ENCODE measurements around the gene SLC38A10. TPM values are rescaled to one million over a fixed set of nuclear protein-coding genes. Genes with fewer than 3 reads are reported as not detected.

SLC38A10 gene
- polyA plus RNA-seq, 2 donors = 22.9 to 40.5 TPM

DNA sequence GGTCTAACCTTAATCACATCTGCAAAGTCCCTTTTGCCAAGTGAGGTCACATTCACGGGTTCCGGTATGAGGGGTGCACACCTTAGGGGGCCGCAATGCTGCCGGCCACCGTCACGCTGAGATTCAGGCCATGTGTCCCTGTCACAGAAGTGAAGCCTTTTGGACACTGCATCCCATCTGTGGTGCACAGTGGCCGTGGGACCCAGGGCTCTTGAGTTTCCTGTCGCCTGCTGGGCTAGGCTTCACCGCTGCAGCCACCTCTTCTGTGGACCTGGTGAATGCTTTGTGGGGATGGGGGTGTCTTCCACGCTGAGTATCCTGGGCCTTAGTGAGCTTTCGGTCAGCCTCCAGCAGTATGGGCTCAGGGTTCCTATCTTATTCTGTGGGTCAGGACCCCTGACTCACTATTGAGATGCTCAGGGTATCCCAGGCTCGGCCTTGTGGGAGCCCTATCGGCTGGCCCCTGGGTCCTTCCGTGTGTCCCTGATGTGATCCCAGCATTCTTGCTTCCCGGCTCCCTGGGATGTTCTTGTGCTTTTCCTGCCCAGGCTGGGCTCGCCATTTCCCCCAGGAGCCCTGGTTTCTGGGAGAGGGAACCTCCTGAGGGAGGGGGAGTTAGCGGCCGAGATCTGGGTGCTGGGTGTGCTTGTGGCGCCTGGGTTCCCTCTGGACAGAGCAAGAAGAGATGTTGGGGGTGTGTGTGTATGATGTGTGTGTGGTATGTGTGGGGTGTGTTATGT lies 4.9 kb upstream of the SLC38A10 start:
- Histone ChIP-seq H3K4me3 (ENCODE audit: low read depth in 1 of 2, low read length in 2 of 2) (no peak overlapping the region), H3K27ac (ENCODE audit: low read depth in 2 of 2, low read length in 1 of 2) (no peak overlapping the region), H3K9me3 (ENCODE audit: control insufficient read depth in 2 of 2, insufficient read depth in 1 of 2, low read depth in 1 of 2, low read length in 1 of 2) (no peaks in the 10 kb centered on the region), H3K36me3 (ENCODE audit: control insufficient read depth in 2 of 2, insufficient read depth in 2 of 2, low read length in 1 of 2) (peaks cover 0 to 2% of the 10 kb centered on the region in 2 donors), H3K27me3 (ENCODE audit: control insufficient read depth in 1 of 2, insufficient read depth in 2 of 2, low read length in 2 of 2) (no peaks in the 10 kb centered on the region), H3K4me1 (ENCODE audit: control insufficient read depth in 2 of 2, insufficient read depth in 2 of 2, low read length in 1 of 2) (peaks cover 3 to 16% of the 10 kb centered on the region in 2 donors)
- WGBS, 2 donors = 93 to 95% methylated on average over 19 of the region's 19 CpGs

- Histone ChIP-seq H3K27me3 (ENCODE audit: control insufficient read depth in 1 of 2, insufficient read depth in 2 of 2, low read length in 2 of 2) (no peaks in the 10 kb centered on the region), H3K4me3 (ENCODE audit: low read depth in 1 of 2, low read length in 2 of 2) (no peak overlapping the region), H3K4me1 (ENCODE audit: control insufficient read depth in 2 of 2, insufficient read depth in 2 of 2, low read length in 1 of 2) (peaks cover 3 to 16% of the 10 kb centered on the region in 2 donors), H3K9me3 (ENCODE audit: control insufficient read depth in 2 of 2, insufficient read depth in 1 of 2, low read depth in 1 of 2, low read length in 1 of 2) (no peaks in the 10 kb centered on the region), H3K27ac (ENCODE audit: low read depth in 2 of 2, low read length in 1 of 2) (no peak overlapping the region), H3K36me3 (ENCODE audit: control insufficient read depth in 2 of 2, insufficient read depth in 2 of 2, low read length in 1 of 2) (peaks cover 0 to 2% of the 10 kb centered on the region in 2 donors)
- 82 to 85% methylated on average over 15 of the region's 15 CpGs for WGBS, 2 donors
Observed at GRCh38 chr17:81298991-81299738, 4.1 kb upstream of the SLC38A10 start.

- H3K9me3 ChIP-seq (ENCODE audit: control insufficient read depth in 2 of 2, insufficient read depth in 1 of 2, low read depth in 1 of 2, low read length in 1 of 2) = no peaks in the 10 kb centered on the region
- H3K4me3 ChIP-seq (ENCODE audit: low read depth in 1 of 2, low read length in 2 of 2) = no peak overlapping the region
- WGBS, 2 donors = 80 to 81% methylated on average over 11 of the region's 11 CpGs
- H3K27me3 ChIP-seq (ENCODE audit: control insufficient read depth in 1 of 2, insufficient read depth in 2 of 2, low read length in 2 of 2) = no peaks in the 10 kb centered on the region
- no peak overlapping the region for H3K27ac ChIP-seq (ENCODE audit: low read depth in 2 of 2, low read length in 1 of 2)
- peaks cover 3 to 16% of the 10 kb centered on the region in 2 donors for H3K4me1 ChIP-seq (ENCODE audit: control insufficient read depth in 2 of 2, insufficient read depth in 2 of 2, low read length in 1 of 2)
- H3K36me3 ChIP-seq (ENCODE audit: control insufficient read depth in 2 of 2, insufficient read depth in 2 of 2, low read length in 1 of 2) = peaks cover 0 to 2% of the 10 kb centered on the region in 2 donors
Observed at GRCh38 chr17:81298325-81298990, 3.4 kb upstream of the SLC38A10 start.

- Histone ChIP-seq H3K9me3 (ENCODE audit: control insufficient read depth in 2 of 2, insufficient read depth in 1 of 2, low read depth in 1 of 2, low read length in 1 of 2) (no peaks in the 10 kb centered on the region), H3K27me3 (ENCODE audit: control insufficient read depth in 1 of 2, insufficient read depth in 2 of 2, low read length in 2 of 2) (no peaks in the 10 kb centered on the region), H3K4me3 (ENCODE audit: low read depth in 1 of 2, low read length in 2 of 2) (peak overlapping the region; percentile 78 to 94), H3K27ac (ENCODE audit: low read depth in 2 of 2, low read length in 1 of 2) (peak overlapping the region; percentile 87 to 97), H3K36me3 (ENCODE audit: control insufficient read depth in 2 of 2, insufficient read depth in 2 of 2, low read length in 1 of 2) (peaks cover 0 to 6% of the 10 kb centered on the region in 2 donors), H3K4me1 (ENCODE audit: control insufficient read depth in 2 of 2, insufficient read depth in 2 of 2, low read length in 1 of 2) (peaks cover 3 to 13% of the 10 kb centered on the region in 2 donors)
- 10 to 13% methylated on average over 22 of the region's 22 CpGs for WGBS, 2 donors
Observed at GRCh38 chr17:81295676-81296381, 722 bp upstream of the SLC38A10 start.

DNA sequence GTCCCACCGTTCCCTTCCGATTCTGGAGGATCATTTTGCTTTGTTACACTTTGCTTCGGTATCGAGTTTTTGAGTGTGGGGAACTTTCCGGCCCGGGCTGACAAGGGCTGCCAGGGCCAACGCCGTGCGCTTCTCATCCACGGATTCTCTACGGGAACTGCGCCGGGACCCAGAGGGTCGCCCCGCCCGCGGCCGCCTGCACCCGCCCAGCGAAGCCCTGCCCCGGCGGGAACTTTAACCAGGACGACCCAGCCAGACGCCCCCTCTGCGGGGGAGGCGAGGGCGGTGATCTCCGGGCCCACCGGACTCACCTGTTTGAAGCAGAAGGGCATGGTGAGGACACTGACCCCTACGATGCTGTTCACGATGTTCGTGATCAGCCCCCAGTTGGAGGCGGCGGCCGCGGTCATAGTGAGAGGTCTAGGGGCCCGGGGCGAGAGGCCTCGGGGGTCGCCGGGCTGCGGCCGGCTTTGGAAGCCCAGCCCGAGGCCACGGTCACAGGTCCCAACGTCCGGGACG lies 536 bp downstream of the SLC38A10 start:
- WGBS, 2 donors = 0 to 1% methylated on average over 48 of the region's 48 CpGs
- H3K27ac ChIP-seq (ENCODE audit: low read depth in 2 of 2, low read length in 1 of 2) = peak overlapping the region; percentile 87 to 97
- H3K27me3 ChIP-seq (ENCODE audit: control insufficient read depth in 1 of 2, insufficient read depth in 2 of 2, low read length in 2 of 2) = no peaks in the 10 kb centered on the region
- H3K9me3 ChIP-seq (ENCODE audit: control insufficient read depth in 2 of 2, insufficient read depth in 1 of 2, low read depth in 1 of 2, low read length in 1 of 2) = no peaks in the 10 kb centered on the region
- peaks cover 0 to 7% of the 10 kb centered on the region in 2 donors for H3K36me3 ChIP-seq (ENCODE audit: control insufficient read depth in 2 of 2, insufficient read depth in 2 of 2, low read length in 1 of 2)
- H3K4me3 ChIP-seq (ENCODE audit: low read depth in 1 of 2, low read length in 2 of 2) = peak overlapping the region; percentile 78 to 94
- H3K4me1 ChIP-seq (ENCODE audit: control insufficient read depth in 2 of 2, insufficient read depth in 2 of 2, low read length in 1 of 2) = peaks cover 3 to 10% of the 10 kb centered on the region in 2 donors

GRCh38 chr17:81292450-81292849 lies 2.7 kb downstream of the SLC38A10 start:
- Histone ChIP-seq H3K27ac (ENCODE audit: low read depth in 2 of 2, low read length in 1 of 2) (peak overlapping the region; percentile 40 to 47), H3K36me3 (ENCODE audit: control insufficient read depth in 2 of 2, insufficient read depth in 2 of 2, low read length in 1 of 2) (peaks cover 0 to 16% of the 10 kb centered on the region in 2 donors), H3K4me1 (ENCODE audit: control insufficient read depth in 2 of 2, insufficient read depth in 2 of 2, low read length in 1 of 2) (peaks cover 3 to 10% of the 10 kb centered on the region in 2 donors), H3K4me3 (ENCODE audit: low read depth in 1 of 2, low read length in 2 of 2) (no peak overlapping the region), H3K9me3 (ENCODE audit: control insufficient read depth in 2 of 2, insufficient read depth in 1 of 2, low read depth in 1 of 2, low read length in 1 of 2) (no peaks in the 10 kb centered on the region), H3K27me3 (ENCODE audit: control insufficient read depth in 1 of 2, insufficient read depth in 2 of 2, low read length in 2 of 2) (no peaks in the 10 kb centered on the region)
- WGBS, 2 donors = 53 to 56% methylated on average over 12 of the region's 12 CpGs

DNA sequence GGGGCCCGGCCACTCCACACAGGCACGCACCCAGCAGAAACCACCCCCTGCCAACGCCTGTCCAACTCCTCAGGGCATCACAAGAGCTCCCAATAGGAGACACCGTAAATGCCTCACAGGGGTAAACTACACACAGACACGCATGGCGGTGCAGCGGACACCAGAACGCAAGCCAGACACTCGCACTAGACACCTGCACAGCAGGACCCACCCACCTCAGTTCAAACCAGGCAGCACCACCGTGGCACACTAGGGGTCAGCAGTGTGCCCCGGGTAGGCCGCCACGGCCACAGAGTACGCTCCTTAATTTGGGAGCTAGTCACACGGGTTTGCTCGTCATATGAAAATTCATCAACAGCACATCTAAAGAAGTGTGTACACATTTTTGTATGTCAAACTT lies 3.4 kb downstream of the SLC38A10 start:
- Histone ChIP-seq H3K27ac (ENCODE audit: low read depth in 2 of 2, low read length in 1 of 2) (no peak overlapping the region), H3K4me1 (ENCODE audit: control insufficient read depth in 2 of 2, insufficient read depth in 2 of 2, low read length in 1 of 2) (peaks cover 3 to 10% of the 10 kb centered on the region in 2 donors)
- 27 to 29% methylated on average over 16 of the region's 16 CpGs for WGBS, 2 donors

GRCh38 chr17:81290230-81290629 lies 4.9 kb downstream of the SLC38A10 start:
- peaks cover 0 to 26% of the 10 kb centered on the region in 2 donors for H3K36me3 ChIP-seq (ENCODE audit: control insufficient read depth in 2 of 2, insufficient read depth in 2 of 2, low read length in 1 of 2)
- H3K4me1 ChIP-seq (ENCODE audit: control insufficient read depth in 2 of 2, insufficient read depth in 2 of 2, low read length in 1 of 2) = peaks cover 2 to 5% of the 10 kb centered on the region in 2 donors
- no peaks in the 10 kb centered on the region for H3K9me3 ChIP-seq (ENCODE audit: control insufficient read depth in 2 of 2, insufficient read depth in 1 of 2, low read depth in 1 of 2, low read length in 1 of 2)
- no peak overlapping the region for H3K27ac ChIP-seq (ENCODE audit: low read depth in 2 of 2, low read length in 1 of 2)
- WGBS, 2 donors = 86 to 90% methylated on average over 5 of the region's 5 CpGs
- no peaks in the 10 kb centered on the region for H3K27me3 ChIP-seq (ENCODE audit: control insufficient read depth in 1 of 2, insufficient read depth in 2 of 2, low read length in 2 of 2)
- no peak overlapping the region for H3K4me3 ChIP-seq (ENCODE audit: low read depth in 1 of 2, low read length in 2 of 2)

More for the DNA sequence above, 3.4 kb downstream of the SLC38A10 start:
- Histone ChIP-seq H3K36me3 (ENCODE audit: control insufficient read depth in 2 of 2, insufficient read depth in 2 of 2, low read length in 1 of 2) (peaks cover 0 to 22% of the 10 kb centered on the region in 2 donors), H3K27me3 (ENCODE audit: control insufficient read depth in 1 of 2, insufficient read depth in 2 of 2, low read length in 2 of 2) (no peaks in the 10 kb centered on the region), H3K9me3 (ENCODE audit: control insufficient read depth in 2 of 2, insufficient read depth in 1 of 2, low read depth in 1 of 2, low read length in 1 of 2) (no peaks in the 10 kb centered on the region), H3K4me3 (ENCODE audit: low read depth in 1 of 2, low read length in 2 of 2) (no peak overlapping the region)

DNA sequence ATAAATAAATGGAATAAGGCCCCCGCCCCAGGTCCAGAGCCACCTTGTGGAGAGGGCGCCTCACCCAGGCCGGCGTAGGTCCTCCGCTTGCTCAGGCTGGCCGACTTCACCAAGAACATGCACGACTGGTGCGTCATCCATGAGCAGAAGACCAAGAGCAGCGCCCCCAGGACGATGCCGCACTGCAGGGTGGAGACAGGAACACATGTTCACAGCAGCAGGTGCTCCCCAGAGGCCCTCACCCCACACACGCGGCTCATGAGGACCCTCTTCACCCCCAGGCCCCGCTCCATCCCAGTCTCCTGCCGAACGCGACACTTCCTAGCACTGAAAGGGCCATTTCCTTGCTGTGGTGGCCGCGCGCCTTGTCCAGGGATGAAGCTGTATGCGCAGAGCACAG lies 5.5 kb downstream of the SLC38A10 start:
- WGBS, 2 donors = 95 to 96% methylated on average over 21 of the region's 21 CpGs
- Histone ChIP-seq H3K9me3 (ENCODE audit: control insufficient read depth in 2 of 2, insufficient read depth in 1 of 2, low read depth in 1 of 2, low read length in 1 of 2) (no peaks in the 10 kb centered on the region), H3K4me3 (ENCODE audit: low read depth in 1 of 2, low read length in 2 of 2) (no peak overlapping the region), H3K27me3 (ENCODE audit: control insufficient read depth in 1 of 2, insufficient read depth in 2 of 2, low read length in 2 of 2) (no peaks in the 10 kb centered on the region), H3K36me3 (ENCODE audit: control insufficient read depth in 2 of 2, insufficient read depth in 2 of 2, low read length in 1 of 2) (peaks cover 0 to 26% of the 10 kb centered on the region in 2 donors), H3K27ac (ENCODE audit: low read depth in 2 of 2, low read length in 1 of 2) (no peak overlapping the region), H3K4me1 (ENCODE audit: control insufficient read depth in 2 of 2, insufficient read depth in 2 of 2, low read length in 1 of 2) (peaks cover 2 to 5% of the 10 kb centered on the region in 2 donors)

Data from esophagus (tissue), 2 donors.